Fibroblast of mammary gland (primary cell): ENCODE results near the gene GRK4.

Experiments
- DNase-seq: peaks from one replicate; pipeline ENCODE4 v3.0.0-alpha.2; 2010; ENCODE audit warnings: low read depth
- H3K4me3 ChIP-seq: 2 replicates; pipeline ENCODE4 v1.5.1; 2011; ENCODE audit warnings: low read depth, mild to moderate bottlenecking, low read length, moderate library complexity; ENCODE audit not compliant: control insufficient read depth
- CTCF ChIP-seq: conservative IDR thresholded peaks from 2 replicates; pipeline ENCODE4 v1.5.1; 2011; ENCODE audit warnings: low read depth, low read length, inconsistent platforms; ENCODE audit not compliant: control insufficient read depth, insufficient read depth

GRK4 gene

GRCh38 chr4:2923668-2924173, 39.6 kb upstream of the GRK4 start:
- no peak for DNase-seq
- H3K4me3 ChIP-seq: no peak overlapping the region
- no peak for TF ChIP-seq CTCF

GRCh38 chr4:2924286-2924685, 39.1 kb upstream of the GRK4 start:
- no peak overlapping the region for H3K4me3 ChIP-seq
- TF ChIP-seq CTCF: no peak
- DNase-seq: no peak

GRCh38 chr4:2924765-2925301, 38.5 kb upstream of the GRK4 start:
- TF ChIP-seq CTCF: no peak
- no peak for DNase-seq
- H3K4me3 ChIP-seq: no peak overlapping the region

GRCh38 chr4:2925496-2925895, 37.9 kb upstream of the GRK4 start:
- TF ChIP-seq CTCF: no peak
- no peak overlapping the region for H3K4me3 ChIP-seq
- no peak for DNase-seq

- no peak overlapping the region for H3K4me3 ChIP-seq
- no peak for DNase-seq
- no peak for TF ChIP-seq CTCF
Measured at GRCh38 chr4:2925931-2926860, 37.2 kb upstream of the GRK4 start.

- no peak for TF ChIP-seq CTCF
Measured at GRCh38 chr4:2927016-2927695, 36.2 kb upstream of the GRK4 start.

More at GRCh38 chr4:2927016-2927695, 36.2 kb upstream of the GRK4 start:
- no peak overlapping the region for H3K4me3 ChIP-seq
- no peak for DNase-seq
